Suppressor macrophage (primary cell): ENCODE data around the gene ZNF710.
A peak's percentile ranks its signal among the peaks of the same experiment; 100 is the strongest.
"Not testable (repeated sequence)": the region's sequence is repeated elsewhere in the genome, so short reads cannot be mapped to it uniquely, and the experiment has no call there.

ENCODE experiments used
- DNase-seq, 4 experiments: peaks; one replicate each; pipeline ENCODE4 v3.0.0-alpha.2; 2020 to 2022

ZNF710 gene

DNA sequence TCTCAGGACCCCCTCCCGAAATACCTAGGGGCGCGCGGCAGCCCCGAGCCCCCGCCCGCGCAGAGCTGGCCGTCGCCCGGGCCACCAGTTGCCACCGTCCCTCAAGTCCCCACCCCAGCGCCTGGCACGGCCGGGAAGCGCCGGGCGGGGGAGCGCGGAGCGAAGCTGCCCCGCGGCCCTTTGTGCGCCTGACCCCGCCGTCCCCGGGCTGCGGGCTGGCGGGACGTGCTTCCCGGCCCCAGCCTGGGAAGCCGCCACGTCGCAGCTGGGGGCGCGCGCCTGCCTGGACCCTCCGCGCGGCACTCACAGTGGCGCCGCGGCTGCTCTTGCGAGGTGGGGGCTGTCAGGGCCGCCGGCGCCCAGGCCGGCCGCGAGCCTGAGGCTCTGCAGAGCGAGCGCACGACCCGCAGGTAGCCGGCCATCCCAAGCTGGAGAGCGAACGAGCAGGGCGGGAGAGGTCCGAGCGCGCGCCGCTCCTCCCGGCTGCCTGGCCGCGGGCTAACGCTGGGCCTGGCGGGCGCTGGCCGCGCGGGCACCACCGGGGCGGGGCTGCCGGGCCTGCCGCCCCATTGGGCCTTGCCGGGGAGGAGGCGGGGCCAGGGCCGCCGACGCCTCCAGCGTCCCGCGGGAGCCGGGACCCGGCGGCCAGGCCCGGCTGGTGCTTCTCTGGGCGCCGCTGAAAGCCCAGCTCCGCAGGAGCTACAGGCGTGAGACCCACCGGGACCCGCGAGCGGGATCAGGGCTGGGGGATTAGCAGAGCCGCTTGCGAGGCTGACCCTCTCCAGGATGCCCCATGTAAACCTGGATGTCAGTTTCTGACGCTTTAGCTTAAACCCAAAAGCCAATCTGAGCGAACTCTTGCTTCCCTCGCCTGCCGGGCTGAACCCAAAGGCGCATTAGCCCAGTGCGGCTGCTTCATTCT, 101.1 kb downstream of the ZNF710 start, which contains the start of gene IDH2:
TSS of gene IDH2 (minus strand) at position 500 of the 922 bp plus-strand sequence. CDS start at position 422, 78 bp downstream.
- peak; percentile 93 to 97 (median 95) for DNase-seq

- DNase-seq: no peak
Measured at GRCh38 chr15:90103701-90104329, 102.7 kb downstream of the ZNF710 start.

DNA sequence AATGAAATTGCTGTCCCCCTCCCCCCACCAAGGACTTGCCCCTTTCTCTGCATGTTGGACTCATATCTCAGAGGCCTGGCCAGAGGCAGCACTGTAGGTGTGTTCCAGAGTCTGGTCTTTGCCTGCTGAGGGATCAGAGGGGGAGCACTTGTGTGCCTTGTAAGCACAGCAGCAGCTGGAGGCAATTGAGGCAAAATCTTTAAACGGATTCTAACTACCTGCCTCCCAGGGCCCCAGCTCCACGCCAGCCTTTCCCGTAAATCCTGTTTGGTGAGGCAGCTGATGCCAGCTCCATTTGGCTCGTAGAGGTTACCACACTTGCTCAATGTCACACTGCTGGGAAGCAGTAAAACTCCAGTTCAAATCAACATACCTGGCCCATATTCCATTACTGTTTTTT, 103.4 kb downstream of the ZNF710 start:
- no peak for DNase-seq

DNA sequence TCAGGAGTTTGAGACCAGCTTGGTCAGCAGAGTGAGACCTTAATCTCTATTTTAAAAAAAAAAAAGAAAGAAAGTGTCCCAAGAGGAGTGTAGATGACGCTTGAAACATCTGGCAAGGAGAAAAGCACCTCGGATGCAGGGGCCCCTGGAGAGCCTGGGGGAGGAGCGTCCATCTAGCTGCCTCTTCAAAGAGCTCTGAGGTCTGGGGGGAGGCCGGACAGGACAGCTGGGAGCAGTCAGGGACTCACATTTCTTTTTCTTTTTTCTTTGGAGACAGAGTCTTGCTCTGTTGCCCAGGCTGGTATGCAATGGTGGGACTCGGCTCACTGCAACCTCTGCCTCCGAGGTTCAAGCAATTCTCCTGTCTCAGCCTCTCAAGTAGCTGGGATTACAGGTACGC, 104.4 kb downstream of the ZNF710 start:
- no peak for DNase-seq

DNA sequence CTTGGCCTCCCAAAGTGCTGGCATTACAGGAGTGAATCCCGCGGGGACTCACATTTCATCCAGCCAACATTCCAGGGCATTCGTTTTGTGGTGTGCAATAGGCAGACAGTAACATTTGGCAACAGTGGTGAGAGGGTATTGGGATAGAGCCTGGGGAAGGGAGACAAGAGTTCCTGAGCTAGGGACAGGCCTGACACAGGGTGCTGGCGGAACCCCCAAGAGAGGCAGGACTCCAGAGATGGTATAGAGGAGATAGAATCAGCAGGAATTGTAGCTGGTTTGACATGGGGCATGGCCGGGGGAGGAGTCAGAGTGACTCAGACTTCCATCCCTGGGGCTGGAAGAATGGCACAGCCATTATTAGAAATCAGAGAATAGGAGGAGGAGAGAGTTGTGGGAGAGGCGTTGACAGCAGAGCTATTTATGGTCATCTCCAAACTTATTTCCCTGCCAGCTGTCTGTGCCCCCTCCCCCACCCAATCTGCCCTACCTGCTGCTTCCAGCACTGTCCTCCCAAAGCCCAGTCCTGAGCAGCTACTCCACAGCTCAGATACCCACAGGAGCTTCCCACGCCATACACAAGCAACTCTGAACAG, 105.5 kb downstream of the ZNF710 start:
- peak in 2 of 4 experiments; percentile 26 to 28 for DNase-seq

DNA sequence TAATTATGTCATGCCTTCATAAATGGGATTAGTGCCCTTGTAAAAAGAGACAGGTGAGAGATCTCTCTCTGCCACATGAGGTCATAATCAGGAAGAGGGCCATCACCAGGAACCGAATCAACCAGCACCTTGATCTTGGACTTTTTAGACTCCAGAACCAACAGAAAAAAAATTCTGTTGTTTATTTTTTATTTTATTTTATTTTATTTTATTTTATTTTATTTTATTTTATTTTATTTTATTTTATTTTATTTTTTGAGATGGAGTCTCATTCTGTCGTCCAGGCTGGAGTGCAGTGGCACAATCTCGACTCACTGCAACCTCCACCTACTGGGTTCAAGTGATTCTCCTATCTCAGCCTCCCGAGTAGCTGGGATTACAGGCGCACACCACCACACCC, 106.9 kb downstream of the ZNF710 start:
- DNase-seq: not testable (repeated sequence)

- not testable (repeated sequence) for DNase-seq
Measured at GRCh38 chr15:90109163-90109751, 108.1 kb downstream of the ZNF710 start.

DNA sequence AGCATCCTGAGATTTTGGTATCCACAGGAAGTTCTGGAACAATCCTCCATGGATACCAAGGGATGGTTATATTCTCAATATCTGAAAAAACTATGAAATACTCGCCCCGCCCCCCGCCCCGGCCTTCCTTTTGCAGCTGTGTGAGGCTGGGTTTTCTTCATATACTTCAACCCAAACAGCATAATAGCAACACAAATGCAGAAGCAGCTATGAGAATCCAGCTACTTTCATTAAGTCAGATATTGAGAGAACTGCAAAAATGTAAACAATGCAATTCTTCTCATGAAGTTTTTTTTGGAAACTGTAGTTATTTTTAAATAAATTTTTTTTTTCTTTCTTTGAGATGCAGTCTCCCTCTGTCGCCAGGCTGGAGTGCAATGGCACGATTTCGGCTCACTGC, 112.0 kb downstream of the ZNF710 start:
- DNase-seq: no peak

- peak; percentile 34 to 71 (median 64) for DNase-seq
Measured at GRCh38 chr15:90114451-90114901, 113.4 kb downstream of the ZNF710 start.

- DNase-seq: no peak
Measured at GRCh38 chr15:90115783-90116182, 114.7 kb downstream of the ZNF710 start.

GRCh38 chr15:90119367-90119766, 118.2 kb downstream of the ZNF710 start:
- DNase-seq: no peak

GRCh38 chr15:90121086-90121485, 120.0 kb downstream of the ZNF710 start:
- no peak for DNase-seq

DNA sequence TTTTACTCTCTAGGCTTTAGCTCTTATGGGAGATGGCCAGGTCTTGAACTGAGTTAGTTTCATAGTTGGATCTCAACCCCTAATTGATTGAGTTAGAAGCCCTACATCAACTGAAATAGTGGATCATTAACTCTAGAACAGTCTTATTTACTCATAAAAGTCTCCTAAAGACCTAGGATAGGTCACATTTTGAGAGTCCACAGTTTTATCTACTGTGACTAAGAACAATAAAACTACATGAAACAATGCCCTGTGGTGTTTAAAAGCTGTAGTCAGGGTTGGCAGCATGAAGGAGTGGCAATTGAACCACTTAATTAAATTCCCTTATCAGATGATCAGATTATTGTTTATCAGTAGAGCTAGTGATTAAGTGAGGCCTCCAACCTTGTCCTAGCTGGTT, 123.4 kb downstream of the ZNF710 start:
- no peak for DNase-seq

DNA sequence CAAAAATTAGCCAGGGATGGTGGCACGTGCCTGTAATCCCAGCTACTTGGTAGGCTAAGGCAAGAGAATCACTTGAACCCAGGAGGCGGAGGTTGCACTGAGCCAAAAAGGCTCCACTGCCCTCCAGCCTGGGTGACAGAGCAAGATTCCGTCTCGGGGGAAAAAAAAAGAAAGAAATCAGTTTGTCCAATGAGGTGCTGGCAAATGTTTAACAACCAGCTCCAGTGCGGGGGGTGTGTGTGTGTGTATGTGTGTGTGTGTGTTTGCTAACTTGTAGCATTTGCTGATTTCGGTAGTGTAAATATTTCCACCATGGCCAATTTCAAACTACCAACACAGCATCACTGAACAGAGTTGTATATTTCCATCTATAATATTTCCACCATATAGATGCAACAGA, 124.9 kb downstream of the ZNF710 start:
- no peak for DNase-seq

- no peak for DNase-seq
Measured at GRCh38 chr15:90126596-90127435, 125.7 kb downstream of the ZNF710 start.

GRCh38 chr15:90130291-90130690, 129.2 kb downstream of the ZNF710 start:
- no peak for DNase-seq
